ENCODE measurements around the gene NCEH1. TPM values are rescaled to one million over a fixed set of nuclear protein-coding genes. Genes with fewer than 3 reads are reported as not detected.

NCEH1 gene
- total and polyA plus RNA-seq, 2 of the 13 experiments (the other 11 are each of a cell fraction or from before 2014, with no cell fraction given) = 12.9 to 21.4 TPM

DNA sequence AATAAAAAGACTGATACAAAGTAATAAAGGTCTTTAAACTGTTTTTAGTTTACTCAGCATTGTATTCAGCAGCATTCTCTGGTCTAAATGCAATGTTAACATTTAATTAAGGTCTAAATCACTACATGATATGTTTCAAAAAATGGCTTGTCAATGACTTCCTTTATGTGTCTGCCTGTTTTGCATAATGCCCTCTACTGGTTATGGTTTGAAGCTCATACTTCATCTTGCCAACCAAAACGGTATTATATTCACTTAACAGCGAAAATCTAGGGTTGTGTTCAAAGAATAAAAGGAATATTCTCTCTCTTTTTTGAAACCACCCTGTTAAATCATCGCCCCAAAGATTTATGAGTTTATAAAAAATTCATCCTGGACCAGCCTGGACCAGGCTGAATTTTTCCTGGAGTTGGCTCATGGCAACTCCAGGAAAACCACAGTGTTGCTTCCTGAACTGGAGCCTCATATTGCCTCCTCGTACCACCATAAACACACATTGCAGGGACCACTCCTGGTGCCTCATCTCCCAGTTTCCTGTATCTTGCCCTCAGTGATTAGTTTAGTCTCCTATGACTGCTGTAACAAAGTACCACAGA, 6.7 kb upstream of the NCEH1 start:
- Histone ChIP-seq H3K27me3 (ENCODE audit: control insufficient read depth in 1 of 2, insufficient read depth in 2 of 2, low read length in 2 of 2) (peaks cover 4 to 7% of the 10 kb centered on the region in 2 experiments; a peak in 3 of 5 replicates), H3K4me2 (ENCODE audit: low read depth, low read length) (peak overlapping the region; percentile 38), H4K20me1 (ENCODE audit: insufficient read depth, low read length) (no peaks in the 10 kb centered on the region), H3K9ac (ENCODE audit: insufficient read depth, low read depth, low read length) (no peak overlapping the region), H3K36me3 (replicated peaks in 1 of 2; ENCODE audit: control insufficient read depth in 1 of 2, insufficient read depth in 2 of 2, low read length in 2 of 2) (no peaks in the 10 kb centered on the region), H3K4me1 (ENCODE audit: insufficient read depth, low read length) (peaks cover 15% of the 10 kb centered on the region), H3K27ac (ENCODE audit: extremely low read length, insufficient read depth, low read length) (no peak overlapping the region), H3K4me3 (replicated peaks in 1 of 3; ENCODE audit: insufficient read depth in 1 of 3, low read depth in 2 of 3, low read length in 3 of 3) (no peak overlapping the region; a peak in 1 of 6 replicates), H3K9me3 (ENCODE audit: low read length) (no peaks in the 10 kb centered on the region), H3K79me2 (ENCODE audit: insufficient read depth, low read length) (no peaks in the 10 kb centered on the region), H2AFZ (ENCODE audit: low read length) (peak overlapping the region; percentile 44)
- 0 out of 2 replicates have a peak, but pooled peaks have one; percentile 28 for TF ChIP-seq CTCF (CRISPR knock-in tag; IDR thresholded peaks at IDR 0.05)
- TF ChIP-seq ZNF644 (CRISPR knock-in tag; IDR thresholded peaks at IDR 0.05; ENCODE audit: low read depth) = 0 out of 2 replicates have a peak, but pooled peaks have one; percentile 29
- TF ChIP-seq STAG1 (CRISPR knock-in tag; IDR thresholded peaks at IDR 0.05) = peak; percentile 11; the same call in 1 of the 2 replicates
- TF ChIP-seq ZFP36 (IDR thresholded peaks at IDR 0.05; ENCODE audit: borderline replicate concordance, low read depth, low read length, partially characterized antibody) = no peak
- no peak for TF ChIP-seq RARG (CRISPR knock-in tag; IDR thresholded peaks at IDR 0.05; ENCODE audit: low read depth)
- no TSS peak for BruUV-seq (replicated peaks)
- in situ Hi-C loops (cut with HindIII; ENCODE audit: extremely low pct_ligation_motif_present, low pct_unique_long_range_greater_than_20kb) (no loop called here), intact Hi-C loops (cut with micrococcal nuclease; ENCODE audit: unreplicated experiment) (no loop called here)
- POLR2A ChIA-PET = interaction anchor here (1.0 kb wide), 1 partner anchor 33 kb away, joined by 3 read pairs; the partner anchor contains the start of gene ECT2
- no peak for FAIRE-seq
- peak; percentile 80 for ATAC-seq
- peak; percentile 26 for DNase-seq (ENCODE audit: low spot score)
- CTCF ChIA-PET (ENCODE audit: low intra/inter-chr PET ratio, low total read pairs) = interaction anchor here (1.7 kb wide), 1 partner anchor 44 kb away, joined by 6 read pairs; no protein-coding TSS in a partner anchor
- WGBS (ENCODE audit: low lambda C conversion rate) = 8% methylated on average over 4 of the region's 4 CpGs

GRCh38 chr3:172716476-172716875, 5.6 kb upstream of the NCEH1 start:
- FAIRE-seq = no peak
- Histone ChIP-seq H3K4me1 (ENCODE audit: insufficient read depth, low read length) (peaks cover 26% of the 10 kb centered on the region), H3K36me3 (replicated peaks in 1 of 2; ENCODE audit: control insufficient read depth in 1 of 2, insufficient read depth in 2 of 2, low read length in 2 of 2) (no peaks in the 10 kb centered on the region), H3K27me3 (ENCODE audit: control insufficient read depth in 1 of 2, insufficient read depth in 2 of 2, low read length in 2 of 2) (peaks cover 4 to 7% of the 10 kb centered on the region in 2 experiments; a peak in 3 of 5 replicates), H4K20me1 (ENCODE audit: insufficient read depth, low read length) (no peaks in the 10 kb centered on the region), H2AFZ (ENCODE audit: low read length) (no peak overlapping the region), H3K4me2 (ENCODE audit: low read depth, low read length) (no peak overlapping the region), H3K79me2 (ENCODE audit: insufficient read depth, low read length) (no peaks in the 10 kb centered on the region), H3K4me3 (replicated peaks in 1 of 3; ENCODE audit: insufficient read depth in 1 of 3, low read depth in 2 of 3, low read length in 3 of 3) (no peak overlapping the region), H3K9ac (ENCODE audit: insufficient read depth, low read depth, low read length) (no peak overlapping the region), H3K9me3 (ENCODE audit: low read length) (no peaks in the 10 kb centered on the region), H3K27ac (ENCODE audit: extremely low read length, insufficient read depth, low read length) (no peak overlapping the region)
- in situ Hi-C loops (cut with HindIII; ENCODE audit: extremely low pct_ligation_motif_present, low pct_unique_long_range_greater_than_20kb) (no loop called here), intact Hi-C loops (cut with micrococcal nuclease; ENCODE audit: unreplicated experiment) (no loop called here)
- no peak for DNase-seq (ENCODE audit: low spot score)
- WGBS (ENCODE audit: low lambda C conversion rate) = 75% methylated on average over 5 of the region's 5 CpGs
- ATAC-seq = no peak
- ChIA-PET POLR2A (no interaction called here), CTCF (ENCODE audit: low intra/inter-chr PET ratio, low total read pairs) (interaction anchor here (1.7 kb wide), 1 partner anchor 43 kb away, joined by 6 read pairs; no protein-coding TSS in a partner anchor)
- BruUV-seq (replicated peaks) = no TSS peak
- TF ChIP-seq, protein P1, sequence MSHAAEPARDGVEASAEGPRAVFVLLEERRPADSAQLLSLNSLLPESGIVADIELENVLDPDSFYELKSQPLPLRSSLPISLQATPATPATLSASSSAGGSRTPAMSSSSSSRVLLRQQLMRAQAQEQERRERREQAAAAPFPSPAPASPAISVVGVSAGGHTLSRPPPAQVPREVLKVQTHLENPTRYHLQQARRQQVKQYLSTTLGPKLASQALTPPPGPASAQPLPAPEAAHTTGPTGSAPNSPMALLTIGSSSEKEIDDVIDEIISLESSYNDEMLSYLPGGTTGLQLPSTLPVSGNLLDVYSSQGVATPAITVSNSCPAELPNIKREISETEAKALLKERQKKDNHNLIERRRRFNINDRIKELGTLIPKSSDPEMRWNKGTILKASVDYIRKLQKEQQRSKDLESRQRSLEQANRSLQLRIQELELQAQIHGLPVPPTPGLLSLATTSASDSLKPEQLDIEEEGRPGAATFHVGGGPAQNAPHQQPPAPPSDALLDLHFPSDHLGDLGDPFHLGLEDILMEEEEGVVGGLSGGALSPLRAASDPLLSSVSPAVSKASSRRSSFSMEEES (CRISPR knock-in tag; IDR thresholded peaks at IDR 0.05) = no peak
- no peak for TF ChIP-seq THAP11 (CRISPR knock-in tag; IDR thresholded peaks at IDR 0.05)
- TF ChIP-seq, protein P2, sequence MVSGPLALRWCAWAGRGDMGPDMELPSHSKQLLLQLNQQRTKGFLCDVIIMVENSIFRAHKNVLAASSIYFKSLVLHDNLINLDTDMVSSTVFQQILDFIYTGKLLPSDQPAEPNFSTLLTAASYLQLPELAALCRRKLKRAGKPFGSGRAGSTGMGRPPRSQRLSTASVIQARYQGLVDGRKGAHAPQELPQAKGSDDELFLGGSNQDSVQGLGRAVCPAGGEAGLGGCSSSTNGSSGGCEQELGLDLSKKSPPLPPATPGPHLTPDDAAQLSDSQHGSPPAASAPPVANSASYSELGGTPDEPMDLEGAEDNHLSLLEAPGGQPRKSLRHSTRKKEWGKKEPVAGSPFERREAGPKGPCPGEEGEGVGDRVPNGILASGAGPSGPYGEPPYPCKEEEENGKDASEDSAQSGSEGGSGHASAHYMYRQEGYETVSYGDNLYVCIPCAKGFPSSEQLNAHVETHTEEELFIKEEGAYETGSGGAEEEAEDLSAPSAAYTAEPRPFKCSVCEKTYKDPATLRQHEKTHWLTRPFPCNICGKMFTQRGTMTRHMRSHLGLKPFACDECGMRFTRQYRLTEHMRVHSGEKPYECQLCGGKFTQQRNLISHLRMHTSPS (CRISPR knock-in tag; IDR thresholded peaks at IDR 0.05; ENCODE audit: low read depth) = no peak
- TF ChIP-seq ZNF775 (CRISPR knock-in tag; IDR thresholded peaks at IDR 0.05; ENCODE audit: borderline replicate concordance) = no peak
- no peak for TF ChIP-seq GMEB1 (CRISPR knock-in tag; IDR thresholded peaks at IDR 0.05; ENCODE audit: borderline replicate concordance)
